Loucy (cell line): Measurements from ENCODE around the gene SELENOF.

Experiments
- EZH2phosphoT487 ChIP-seq: fragments of 200-600 bp; IDR thresholded peaks from 2 replicates; pipeline ENCODE4 v1.6.1; 2018; ENCODE audit warnings: antibody characterized with exemption, mild to moderate bottlenecking, moderate library complexity, borderline replicate concordance
- TF ChIP-seq, protein P1 (sequence below): fragments of 200-600 bp; sonication (generic); conservative IDR thresholded peaks from 2 replicates; pipeline ENCODE4 v1.5.1; 2014; ENCODE audit warnings: mild to moderate bottlenecking, antibody characterized with exemption, low read length

DNA sequence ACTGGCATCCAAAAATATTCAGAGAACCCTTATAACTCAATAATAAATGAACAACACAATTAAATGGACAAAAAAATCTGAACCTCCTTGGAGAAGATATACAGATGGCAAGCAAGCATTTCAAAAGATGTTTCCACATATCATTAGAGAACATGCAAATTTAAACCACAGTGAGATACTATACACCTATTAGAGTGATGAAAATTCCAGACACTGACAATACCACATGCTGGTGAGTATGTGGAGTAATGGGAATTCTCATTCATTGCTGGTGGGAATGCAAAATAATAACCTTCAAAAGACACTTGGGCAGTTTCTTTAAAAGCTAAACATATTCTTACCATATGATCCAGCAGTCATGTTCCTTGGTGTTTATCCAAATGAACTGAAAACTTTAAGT is 46.6 kb upstream of the SELENOF start:
- TF ChIP-seq, protein P1, sequence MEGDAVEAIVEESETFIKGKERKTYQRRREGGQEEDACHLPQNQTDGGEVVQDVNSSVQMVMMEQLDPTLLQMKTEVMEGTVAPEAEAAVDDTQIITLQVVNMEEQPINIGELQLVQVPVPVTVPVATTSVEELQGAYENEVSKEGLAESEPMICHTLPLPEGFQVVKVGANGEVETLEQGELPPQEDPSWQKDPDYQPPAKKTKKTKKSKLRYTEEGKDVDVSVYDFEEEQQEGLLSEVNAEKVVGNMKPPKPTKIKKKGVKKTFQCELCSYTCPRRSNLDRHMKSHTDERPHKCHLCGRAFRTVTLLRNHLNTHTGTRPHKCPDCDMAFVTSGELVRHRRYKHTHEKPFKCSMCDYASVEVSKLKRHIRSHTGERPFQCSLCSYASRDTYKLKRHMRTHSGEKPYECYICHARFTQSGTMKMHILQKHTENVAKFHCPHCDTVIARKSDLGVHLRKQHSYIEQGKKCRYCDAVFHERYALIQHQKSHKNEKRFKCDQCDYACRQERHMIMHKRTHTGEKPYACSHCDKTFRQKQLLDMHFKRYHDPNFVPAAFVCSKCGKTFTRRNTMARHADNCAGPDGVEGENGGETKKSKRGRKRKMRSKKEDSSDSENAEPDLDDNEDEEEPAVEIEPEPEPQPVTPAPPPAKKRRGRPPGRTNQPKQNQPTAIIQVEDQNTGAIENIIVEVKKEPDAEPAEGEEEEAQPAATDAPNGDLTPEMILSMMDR = no peak
- no peak for TF ChIP-seq EZH2phosphoT487
